Measurements from ENCODE around the gene CFAP45. TPM values are rescaled to one million over a fixed set of nuclear protein-coding genes. Genes with fewer than 3 reads are reported as not detected.

CFAP45 gene
- total RNA-seq, 2 experiments from 2014 or later: 0.63 TPM; not detected in 1

DNA sequence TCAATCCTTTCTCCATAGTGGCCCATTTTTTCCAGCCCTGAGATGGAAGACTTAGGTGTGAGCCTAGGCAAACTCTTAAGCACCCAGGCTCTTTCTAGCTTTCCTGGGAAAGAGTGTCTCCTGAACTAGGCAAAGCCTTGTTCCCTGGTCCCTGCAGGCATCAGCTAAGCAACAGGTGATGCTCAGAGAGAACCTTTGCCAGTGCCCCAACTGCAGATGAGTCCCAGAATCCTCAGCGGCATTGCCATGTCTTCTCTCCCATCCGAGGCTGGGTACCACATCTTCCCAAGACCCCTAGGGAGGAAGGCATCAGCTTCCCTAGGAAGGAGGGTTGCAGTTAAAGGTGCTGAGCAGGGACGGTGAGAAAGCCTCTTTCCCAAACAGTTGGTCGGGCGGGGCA lies 29.3 kb downstream of the CFAP45 start:
- Histone ChIP-seq H3K4me1 (ENCODE audit: insufficient read depth, low read length, poor library complexity, severe bottlenecking) (no peaks in the 10 kb centered on the region), H3K79me2 (ENCODE audit: insufficient read depth, low read depth, low read length) (no peaks in the 10 kb centered on the region), H2AFZ (ENCODE audit: low read length) (no peak overlapping the region), H3K9me3 (ENCODE audit: low read length) (no peaks in the 10 kb centered on the region), H3K27ac (ENCODE audit: low read depth, low read length, poor library complexity, severe bottlenecking) (no peak overlapping the region), H3K4me3 (ENCODE audit: low read depth, low read length, poor library complexity, severe bottlenecking) (no peak overlapping the region), H3K9me2 (ENCODE audit: insufficient read depth, low read length) (no peaks in the 10 kb centered on the region), H3K36me3 (ENCODE audit: insufficient read depth, low read length) (no peaks in the 10 kb centered on the region), H4K20me1 (ENCODE audit: insufficient read depth, low read length) (no peaks in the 10 kb centered on the region), H3K4me2 (ENCODE audit: low read length) (no peak overlapping the region)
- DNase-seq (ENCODE audit: low spot score): no peak
- no TSS peak for BruUV-seq (replicated peaks)
- no peak for TF ChIP-seq EZH2phosphoT487 (IDR thresholded peaks at IDR 0.05; ENCODE audit: borderline replicate concordance, low read depth, low read length)
- TF ChIP-seq, protein P1, sequence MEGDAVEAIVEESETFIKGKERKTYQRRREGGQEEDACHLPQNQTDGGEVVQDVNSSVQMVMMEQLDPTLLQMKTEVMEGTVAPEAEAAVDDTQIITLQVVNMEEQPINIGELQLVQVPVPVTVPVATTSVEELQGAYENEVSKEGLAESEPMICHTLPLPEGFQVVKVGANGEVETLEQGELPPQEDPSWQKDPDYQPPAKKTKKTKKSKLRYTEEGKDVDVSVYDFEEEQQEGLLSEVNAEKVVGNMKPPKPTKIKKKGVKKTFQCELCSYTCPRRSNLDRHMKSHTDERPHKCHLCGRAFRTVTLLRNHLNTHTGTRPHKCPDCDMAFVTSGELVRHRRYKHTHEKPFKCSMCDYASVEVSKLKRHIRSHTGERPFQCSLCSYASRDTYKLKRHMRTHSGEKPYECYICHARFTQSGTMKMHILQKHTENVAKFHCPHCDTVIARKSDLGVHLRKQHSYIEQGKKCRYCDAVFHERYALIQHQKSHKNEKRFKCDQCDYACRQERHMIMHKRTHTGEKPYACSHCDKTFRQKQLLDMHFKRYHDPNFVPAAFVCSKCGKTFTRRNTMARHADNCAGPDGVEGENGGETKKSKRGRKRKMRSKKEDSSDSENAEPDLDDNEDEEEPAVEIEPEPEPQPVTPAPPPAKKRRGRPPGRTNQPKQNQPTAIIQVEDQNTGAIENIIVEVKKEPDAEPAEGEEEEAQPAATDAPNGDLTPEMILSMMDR (conservative IDR thresholded peaks at IDR 0.05; ENCODE audit: low read length): no peak
- intact Hi-C loops (cut with micrococcal nuclease; ENCODE audit: unreplicated experiment): no loop called here
- CTCF ChIA-PET (ENCODE audit: unreplicated experiment): interaction anchor here (0.5 kb wide), 1 partner anchor 56 kb away, joined by 3 read pairs; no protein-coding TSS in a partner anchor
- POLR2A ChIA-PET: no interaction called here

DNA sequence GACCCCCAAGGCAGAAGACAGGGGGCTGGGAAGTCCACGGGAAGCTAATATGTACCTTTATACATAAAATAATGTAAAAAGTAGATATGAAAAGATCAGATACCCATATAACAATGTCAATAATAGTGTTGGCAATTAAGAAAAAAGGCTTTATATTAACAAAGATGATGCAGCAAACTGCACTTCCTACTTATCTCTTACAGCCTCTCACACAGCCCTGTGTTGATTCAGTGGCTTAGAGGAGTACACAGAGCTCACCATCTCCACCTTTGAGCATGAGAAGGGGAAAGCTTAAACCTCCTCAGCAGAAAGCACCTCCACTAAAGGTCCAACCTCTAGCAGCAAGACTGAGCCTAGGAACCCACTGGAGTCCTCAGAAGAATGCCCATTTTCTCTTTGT lies 30.4 kb downstream of the CFAP45 start:
- Histone ChIP-seq H3K79me2 (ENCODE audit: insufficient read depth, low read depth, low read length) (no peaks in the 10 kb centered on the region), H3K4me2 (ENCODE audit: low read length) (no peak overlapping the region), H4K20me1 (ENCODE audit: insufficient read depth, low read length) (no peaks in the 10 kb centered on the region), H3K27ac (ENCODE audit: low read depth, low read length, poor library complexity, severe bottlenecking) (no peak overlapping the region), H3K4me3 (ENCODE audit: low read depth, low read length, poor library complexity, severe bottlenecking) (no peak overlapping the region), H3K4me1 (ENCODE audit: insufficient read depth, low read length, poor library complexity, severe bottlenecking) (no peaks in the 10 kb centered on the region), H3K36me3 (ENCODE audit: insufficient read depth, low read length) (no peaks in the 10 kb centered on the region), H3K9me2 (ENCODE audit: insufficient read depth, low read length) (no peaks in the 10 kb centered on the region), H3K9me3 (ENCODE audit: low read length) (no peaks in the 10 kb centered on the region), H2AFZ (ENCODE audit: low read length) (no peak overlapping the region)
- ChIA-PET CTCF (ENCODE audit: unreplicated experiment) (no interaction called here), POLR2A (no interaction called here)
- intact Hi-C loops (cut with micrococcal nuclease; ENCODE audit: unreplicated experiment): no loop called here
- no peak for DNase-seq (ENCODE audit: low spot score)
- TF ChIP-seq, protein P1 (conservative IDR thresholded peaks at IDR 0.05; ENCODE audit: low read length): no peak
- no peak for TF ChIP-seq EZH2phosphoT487 (IDR thresholded peaks at IDR 0.05; ENCODE audit: borderline replicate concordance, low read depth, low read length)
- no TSS peak for BruUV-seq (replicated peaks)

DNA sequence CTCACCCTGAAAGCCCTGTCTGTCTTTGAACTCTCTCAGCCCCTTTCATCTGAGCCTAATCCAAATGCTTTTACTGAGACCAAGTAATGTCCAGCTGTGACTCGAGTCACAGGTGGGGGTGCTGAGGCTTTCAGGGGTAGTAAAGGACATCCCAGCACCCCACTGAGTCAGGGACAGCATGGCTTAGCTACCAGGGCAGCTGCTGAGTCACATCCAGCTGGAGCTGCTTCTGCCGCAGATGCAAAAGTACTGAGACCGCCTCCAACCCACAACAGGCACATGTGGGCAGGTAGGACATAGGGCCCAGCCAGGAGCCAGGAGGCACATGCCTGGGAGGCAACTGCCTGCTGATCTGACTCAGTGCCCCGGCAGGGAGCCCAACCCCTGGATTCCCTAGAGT lies 30.8 kb downstream of the CFAP45 start:
- no TSS peak for BruUV-seq (replicated peaks)
- Histone ChIP-seq H3K4me1 (ENCODE audit: insufficient read depth, low read length, poor library complexity, severe bottlenecking) (no peaks in the 10 kb centered on the region), H3K9me3 (ENCODE audit: low read length) (no peaks in the 10 kb centered on the region), H3K4me2 (ENCODE audit: low read length) (no peak overlapping the region), H3K79me2 (ENCODE audit: insufficient read depth, low read depth, low read length) (no peaks in the 10 kb centered on the region), H3K36me3 (ENCODE audit: insufficient read depth, low read length) (no peaks in the 10 kb centered on the region), H2AFZ (ENCODE audit: low read length) (no peak overlapping the region), H3K9me2 (ENCODE audit: insufficient read depth, low read length) (no peaks in the 10 kb centered on the region), H4K20me1 (ENCODE audit: insufficient read depth, low read length) (no peaks in the 10 kb centered on the region), H3K27ac (ENCODE audit: low read depth, low read length, poor library complexity, severe bottlenecking) (no peak overlapping the region), H3K4me3 (ENCODE audit: low read depth, low read length, poor library complexity, severe bottlenecking) (no peak overlapping the region)
- POLR2A ChIA-PET: interaction anchor here (0.6 kb wide), 1 partner anchor 20 kb away, joined by 3 read pairs; no protein-coding TSS in a partner anchor
- DNase-seq (ENCODE audit: low spot score): no peak
- TF ChIP-seq, protein P1 (conservative IDR thresholded peaks at IDR 0.05; ENCODE audit: low read length): no peak
- intact Hi-C loops (cut with micrococcal nuclease; ENCODE audit: unreplicated experiment): no loop called here
- CTCF ChIA-PET (ENCODE audit: unreplicated experiment): no interaction called here

Measured in OCI-LY7 (cell line).